GOT3 (cell line): Measurements from ENCODE around the gene PELI1.
"Not testable (repeated sequence)": the region's sequence is repeated elsewhere in the genome, so short reads cannot be mapped to it uniquely, and the experiment has no call there.

ENCODE experiments used
- DNase-seq: peaks from one replicate; lab custom pipeline; 2025; ENCODE audit warnings: mixed read lengths; lab: John Stamatoyannopoulos, UW

PELI1 gene

GRCh38 chr2:64085936-64086335 is 58.3 kb downstream of the PELI1 start:
- DNase-seq = no peak

DNA sequence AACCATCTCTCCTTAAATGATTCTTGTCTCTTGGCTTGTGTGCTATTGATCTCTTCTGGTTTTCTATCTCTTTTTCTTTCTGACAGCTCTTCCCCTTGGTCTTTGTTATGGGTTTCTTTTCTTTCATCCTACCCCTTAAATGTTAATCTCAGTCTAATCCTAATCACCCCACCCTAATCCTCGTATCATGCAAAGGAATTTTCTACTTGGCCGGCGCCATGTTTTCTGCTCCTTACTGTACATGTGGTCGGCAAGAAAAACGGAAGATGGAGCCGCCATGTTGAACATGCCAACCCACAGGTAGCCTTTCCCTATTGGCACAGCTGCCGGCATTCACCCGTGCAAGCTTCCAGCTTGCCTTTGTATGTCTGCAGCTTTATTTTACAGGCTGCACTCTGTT is 63.2 kb downstream of the PELI1 start:
- DNase-seq = no peak

DNA sequence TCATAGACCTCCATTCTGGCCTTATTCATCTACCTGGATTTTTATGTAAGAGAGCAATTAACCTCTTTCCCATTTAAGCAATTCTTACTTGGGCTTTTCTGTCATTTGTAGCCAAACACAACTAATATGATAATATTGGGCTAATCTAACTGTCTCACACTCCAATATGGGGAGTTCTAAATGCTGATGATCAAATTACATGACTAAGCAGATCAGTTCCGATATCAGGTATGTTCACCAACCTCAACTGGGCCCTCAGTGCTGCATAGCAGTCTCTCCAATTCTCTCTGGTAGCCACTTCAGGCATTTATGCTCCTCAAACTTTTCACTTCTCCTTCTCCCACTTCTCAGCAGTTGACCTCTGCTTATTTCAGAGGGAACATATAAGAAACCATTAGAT is 64.0 kb downstream of the PELI1 start:
- no peak for DNase-seq

DNA sequence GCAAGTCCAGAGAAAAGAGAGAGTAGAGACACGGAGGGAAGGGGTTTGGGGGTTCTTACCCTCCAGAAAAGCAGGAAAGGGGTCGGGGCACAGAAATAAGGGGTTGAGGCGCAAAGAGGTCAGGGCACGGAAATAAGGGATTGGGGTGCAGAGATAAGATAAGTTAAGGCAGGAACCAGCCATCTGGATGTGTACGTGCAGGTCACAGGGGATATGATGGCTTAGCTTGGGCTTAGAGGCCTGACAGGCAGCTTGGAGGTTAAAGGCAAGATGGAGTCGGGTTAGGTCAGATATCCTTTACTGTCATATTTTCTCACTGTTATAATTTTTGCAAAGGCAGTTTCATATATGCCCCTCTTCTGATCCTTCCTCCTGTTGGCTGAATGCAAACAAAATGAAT is 64.5 kb downstream of the PELI1 start:
- not testable (repeated sequence) for DNase-seq

GRCh38 chr2:64076828-64077227 is 67.4 kb downstream of the PELI1 start:
- not testable (repeated sequence) for DNase-seq

- not testable (repeated sequence) for DNase-seq
These were observed 69.6 kb downstream of the PELI1 start for GRCh38 chr2:64074616-64075015.

- DNase-seq = no peak
These were observed 76.9 kb downstream of the PELI1 start for GRCh38 chr2:64067326-64067725.

- DNase-seq = no peak
These were observed 78.7 kb downstream of the PELI1 start for GRCh38 chr2:64065516-64065915.

DNA sequence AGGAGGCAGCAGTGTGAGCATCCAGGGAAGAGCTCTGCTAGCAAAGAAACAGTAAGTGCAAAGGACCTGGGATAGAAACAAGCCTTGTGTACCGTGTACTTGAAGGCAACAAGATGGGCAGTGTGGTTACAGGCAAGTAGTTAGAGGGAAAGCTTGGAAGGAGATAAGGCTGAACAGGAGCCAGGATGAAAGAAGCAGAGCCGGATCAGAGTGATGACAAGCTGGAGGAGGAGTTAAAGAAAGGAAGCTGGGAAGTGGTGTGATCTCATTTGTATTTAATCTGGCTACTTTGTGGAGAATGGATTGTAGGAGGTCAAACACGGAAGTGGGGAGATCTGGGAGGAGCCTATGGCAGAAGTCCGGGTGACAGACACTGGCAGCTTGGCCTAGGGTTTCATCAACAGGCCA is 80.3 kb downstream of the PELI1 start:
- DNase-seq = no peak

- no peak for DNase-seq
These were observed 80.8 kb downstream of the PELI1 start for GRCh38 chr2:64063454-64063853.

DNA sequence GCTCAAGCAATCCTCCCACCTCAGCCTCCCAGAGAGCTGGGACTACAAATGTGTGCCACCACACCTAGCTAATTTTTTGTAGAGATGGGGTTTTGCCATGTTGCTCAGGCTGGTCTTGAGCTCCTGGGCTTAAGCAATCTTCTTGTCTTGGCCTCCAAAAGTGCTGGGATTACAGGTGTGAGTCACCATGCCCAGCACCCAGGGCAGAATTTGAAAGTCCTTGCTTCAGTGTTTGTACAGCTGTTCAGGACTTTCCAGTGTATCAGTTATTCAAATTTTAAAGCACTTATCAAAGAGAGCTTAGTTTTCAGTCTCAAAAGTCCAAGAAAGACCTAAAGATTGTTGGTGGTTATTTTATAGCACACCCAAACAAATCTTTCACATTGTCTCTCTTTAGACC is 81.4 kb downstream of the PELI1 start:
- DNase-seq = no peak

- DNase-seq = no peak
These were observed 85.0 kb downstream of the PELI1 start for GRCh38 chr2:64059270-64059669.

GRCh38 chr2:64056021-64056420 is 88.2 kb downstream of the PELI1 start:
- no peak for DNase-seq

- DNase-seq = no peak
These were observed 89.9 kb downstream of the PELI1 start for GRCh38 chr2:64054161-64054915.

GRCh38 chr2:64052463-64053241 is 91.6 kb downstream of the PELI1 start:
- no peak for DNase-seq

DNA sequence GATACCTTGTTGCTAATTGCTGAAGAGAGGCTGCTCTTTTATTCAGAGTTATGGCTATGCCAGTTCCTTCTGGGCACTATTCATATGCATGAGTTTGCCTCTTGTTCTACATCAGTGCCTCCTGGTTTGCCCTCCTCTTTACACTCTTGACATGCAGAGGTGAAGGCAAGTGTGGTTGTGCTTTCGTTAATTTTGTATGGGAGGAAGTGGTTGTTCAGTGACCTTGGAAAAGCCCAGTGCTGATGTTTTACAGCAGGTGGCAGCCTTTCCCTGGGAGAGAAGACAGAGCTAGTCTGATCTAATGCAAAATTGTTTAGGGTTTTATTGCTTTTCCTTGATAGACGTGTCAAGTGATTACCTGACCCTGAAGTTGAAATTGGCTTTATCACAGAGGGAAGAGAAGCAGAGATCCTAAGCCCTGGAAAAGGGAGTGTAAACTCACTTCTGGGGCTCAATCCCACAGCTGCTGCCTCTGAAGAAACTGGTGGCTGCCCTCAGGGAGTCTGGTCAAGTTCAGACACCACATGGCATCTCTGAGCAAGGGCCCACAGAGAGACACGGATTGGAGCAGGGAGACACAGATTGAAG is 94.5 kb downstream of the PELI1 start:
- DNase-seq = no peak

- DNase-seq = no peak
These were observed 98.3 kb downstream of the PELI1 start for GRCh38 chr2:64045938-64046337.
